ENCODE measurements around the gene SKP1.

SKP1 gene

GRCh38 chr5:134099288-134099872, 77.4 kb downstream of the SKP1 start:
- Histone ChIP-seq H3K4me3 (ENCODE audit: low read length, poor library complexity, severe bottlenecking) (no peak overlapping the region), H3K4me1 (ENCODE audit: insufficient read depth, low read length, poor library complexity, severe bottlenecking) (no peaks in the 10 kb centered on the region), H2AFZ (ENCODE audit: low read length) (no peak overlapping the region), H3K4me2 (ENCODE audit: low read depth, low read length, poor library complexity, severe bottlenecking) (no peak overlapping the region), H3K9me3 (ENCODE audit: insufficient read depth, low read depth, low read length) (no peaks in the 10 kb centered on the region), H3K79me2 (ENCODE audit: insufficient read depth, low read length) (no peaks in the 10 kb centered on the region), H3F3A (ENCODE audit: low read depth) (no peaks in the 10 kb centered on the region), H3K9ac (ENCODE audit: low read depth, low read length, poor library complexity, severe bottlenecking) (no peak overlapping the region), H3K36me3 (ENCODE audit: insufficient read depth, low read length) (no peaks in the 10 kb centered on the region), H4K20me1 (ENCODE audit: insufficient read depth, low read length, poor library complexity, severe bottlenecking) (no peaks in the 10 kb centered on the region), H3K9me2 (replicated peaks; ENCODE audit: low read depth, low read length) (no peaks in the 10 kb centered on the region), H3K27me3 (ENCODE audit: insufficient read depth, low read length, poor library complexity, severe bottlenecking) (no peaks in the 10 kb centered on the region)
- TF ChIP-seq CTCF (conservative IDR thresholded peaks at IDR 0.05; ENCODE audit: low read length) (no peak), EZH2phosphoT487 (IDR thresholded peaks at IDR 0.05; ENCODE audit: borderline replicate concordance) (no peak)

All from Loucy (cell line).